Measurements from ENCODE around the gene MYO1B.

Gene MYO1B

DNA sequence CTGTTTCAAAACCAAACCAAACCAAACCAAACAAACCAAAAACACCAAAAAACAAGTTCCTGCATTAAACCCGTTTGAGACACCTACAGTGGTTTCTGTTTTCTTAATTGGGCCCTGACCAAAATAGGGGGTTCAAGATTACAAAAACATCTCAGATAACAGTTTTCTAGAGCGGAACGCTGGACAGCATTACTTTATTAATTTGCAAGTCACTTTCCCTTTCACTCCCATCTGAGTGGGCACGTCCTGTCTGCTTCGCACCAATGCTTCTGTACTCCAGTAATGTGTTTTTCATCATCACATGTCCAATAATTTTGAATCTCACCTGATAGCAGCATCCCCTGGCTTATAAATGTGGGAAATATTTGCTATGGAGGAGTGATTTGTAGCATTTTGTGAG, 11.7 kb upstream of the MYO1B start:
- H3K27me3 ChIP-seq (ENCODE audit: low read length) = no peaks in the 10 kb centered on the region
- no peak overlapping the region for H3K4me3 ChIP-seq (ENCODE audit: insufficient read depth, low read length, poor library complexity, severe bottlenecking)
- H3K4me2 ChIP-seq (ENCODE audit: low read depth, low read length, poor library complexity, severe bottlenecking) = no peak overlapping the region
- H3K9ac ChIP-seq (ENCODE audit: low read length) = no peak overlapping the region
- TF ChIP-seq, protein P1, sequence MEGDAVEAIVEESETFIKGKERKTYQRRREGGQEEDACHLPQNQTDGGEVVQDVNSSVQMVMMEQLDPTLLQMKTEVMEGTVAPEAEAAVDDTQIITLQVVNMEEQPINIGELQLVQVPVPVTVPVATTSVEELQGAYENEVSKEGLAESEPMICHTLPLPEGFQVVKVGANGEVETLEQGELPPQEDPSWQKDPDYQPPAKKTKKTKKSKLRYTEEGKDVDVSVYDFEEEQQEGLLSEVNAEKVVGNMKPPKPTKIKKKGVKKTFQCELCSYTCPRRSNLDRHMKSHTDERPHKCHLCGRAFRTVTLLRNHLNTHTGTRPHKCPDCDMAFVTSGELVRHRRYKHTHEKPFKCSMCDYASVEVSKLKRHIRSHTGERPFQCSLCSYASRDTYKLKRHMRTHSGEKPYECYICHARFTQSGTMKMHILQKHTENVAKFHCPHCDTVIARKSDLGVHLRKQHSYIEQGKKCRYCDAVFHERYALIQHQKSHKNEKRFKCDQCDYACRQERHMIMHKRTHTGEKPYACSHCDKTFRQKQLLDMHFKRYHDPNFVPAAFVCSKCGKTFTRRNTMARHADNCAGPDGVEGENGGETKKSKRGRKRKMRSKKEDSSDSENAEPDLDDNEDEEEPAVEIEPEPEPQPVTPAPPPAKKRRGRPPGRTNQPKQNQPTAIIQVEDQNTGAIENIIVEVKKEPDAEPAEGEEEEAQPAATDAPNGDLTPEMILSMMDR (IDR thresholded peaks at IDR 0.05; ENCODE audit: insufficient read depth, low read length, poor library complexity, severe bottlenecking) = no peak
- TF ChIP-seq EZH2phosphoT487 (conservative IDR thresholded peaks at IDR 0.05; ENCODE audit: low read length) = no peak
- no peaks in the 10 kb centered on the region for H3K79me2 ChIP-seq (ENCODE audit: insufficient read depth, low read length)
- H3K36me3 ChIP-seq (ENCODE audit: low read length) = no peaks in the 10 kb centered on the region
- no peaks in the 10 kb centered on the region for H4K20me1 ChIP-seq (ENCODE audit: low read depth, low read length)
- no peak overlapping the region for H3K27ac ChIP-seq (ENCODE audit: low read depth, low read length)
- no peak overlapping the region for H2AFZ ChIP-seq (ENCODE audit: low read depth, low read length, severe bottlenecking)
- H3K9me2 ChIP-seq (replicated peaks; ENCODE audit: insufficient read depth, low read length) = no peaks in the 10 kb centered on the region
- H3F3A ChIP-seq (ENCODE audit: insufficient read depth) = no peaks in the 10 kb centered on the region
- no peaks in the 10 kb centered on the region for H3K9me3 ChIP-seq (ENCODE audit: insufficient read depth, low read length)

DNA sequence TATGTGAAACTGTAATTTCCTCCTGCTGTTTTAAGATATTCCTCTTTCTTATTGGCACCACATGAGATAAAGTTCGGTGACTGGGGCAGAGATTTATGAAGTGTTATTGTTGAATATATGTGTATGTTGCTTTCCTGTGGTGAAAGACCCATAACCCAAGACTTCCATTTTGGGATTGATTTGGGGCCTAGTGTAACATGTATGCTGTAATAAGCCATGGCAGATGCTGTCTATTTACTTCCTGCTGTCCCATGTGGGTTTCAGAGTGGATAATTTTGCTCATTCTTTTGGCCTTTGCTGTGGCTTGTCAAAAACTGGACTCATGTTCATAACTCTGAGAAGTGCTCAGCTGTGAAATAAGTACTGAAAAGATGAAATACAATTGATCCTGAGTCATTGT, 10.8 kb upstream of the MYO1B start:
- Histone ChIP-seq H3K9me2 (replicated peaks; ENCODE audit: insufficient read depth, low read length) (no peaks in the 10 kb centered on the region), H3K36me3 (ENCODE audit: low read length) (no peaks in the 10 kb centered on the region), H3K9me3 (ENCODE audit: insufficient read depth, low read length) (no peaks in the 10 kb centered on the region), H3K9ac (ENCODE audit: low read length) (no peak overlapping the region), H3K27me3 (ENCODE audit: low read length) (no peaks in the 10 kb centered on the region), H2AFZ (ENCODE audit: low read depth, low read length, severe bottlenecking) (no peak overlapping the region), H3K79me2 (ENCODE audit: insufficient read depth, low read length) (no peaks in the 10 kb centered on the region), H3K27ac (ENCODE audit: low read depth, low read length) (no peak overlapping the region), H3K4me3 (ENCODE audit: insufficient read depth, low read length, poor library complexity, severe bottlenecking) (no peak overlapping the region), H3F3A (ENCODE audit: insufficient read depth) (no peaks in the 10 kb centered on the region), H4K20me1 (ENCODE audit: low read depth, low read length) (no peaks in the 10 kb centered on the region), H3K4me2 (ENCODE audit: low read depth, low read length, poor library complexity, severe bottlenecking) (no peak overlapping the region)
- TF ChIP-seq EZH2phosphoT487 (conservative IDR thresholded peaks at IDR 0.05; ENCODE audit: low read length) = no peak
- TF ChIP-seq, protein P1 (IDR thresholded peaks at IDR 0.05; ENCODE audit: insufficient read depth, low read length, poor library complexity, severe bottlenecking) = no peak

DNA sequence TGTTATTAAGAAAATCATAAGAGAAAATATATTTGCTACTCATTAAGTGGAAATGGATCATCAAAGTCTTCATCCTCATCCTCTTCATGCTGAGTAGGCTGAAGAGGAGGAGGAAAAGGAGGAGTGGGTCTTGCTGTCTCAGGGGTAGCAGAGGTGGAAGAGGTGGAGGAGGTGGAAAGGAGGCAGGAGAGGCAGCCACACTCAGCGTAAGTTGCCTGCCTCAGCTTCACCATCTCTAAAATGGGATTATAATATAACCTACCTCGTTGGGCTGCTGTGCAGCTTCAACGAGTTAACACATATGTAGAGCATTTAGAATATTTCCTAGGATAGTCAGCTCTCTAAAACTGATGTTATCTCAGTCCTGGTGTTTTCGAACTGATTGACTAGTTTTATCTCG, 4.3 kb upstream of the MYO1B start:
- Histone ChIP-seq H2AFZ (ENCODE audit: low read depth, low read length, severe bottlenecking) (no peak overlapping the region), H4K20me1 (ENCODE audit: low read depth, low read length) (no peaks in the 10 kb centered on the region), H3K27ac (ENCODE audit: low read depth, low read length) (no peak overlapping the region), H3K79me2 (ENCODE audit: insufficient read depth, low read length) (no peaks in the 10 kb centered on the region), H3K9me3 (ENCODE audit: insufficient read depth, low read length) (no peaks in the 10 kb centered on the region), H3K9me2 (replicated peaks; ENCODE audit: insufficient read depth, low read length) (no peaks in the 10 kb centered on the region), H3K36me3 (ENCODE audit: low read length) (no peaks in the 10 kb centered on the region), H3F3A (ENCODE audit: insufficient read depth) (no peaks in the 10 kb centered on the region), H3K9ac (ENCODE audit: low read length) (no peak overlapping the region), H3K4me2 (ENCODE audit: low read depth, low read length, poor library complexity, severe bottlenecking) (no peak overlapping the region), H3K27me3 (ENCODE audit: low read length) (no peaks in the 10 kb centered on the region), H3K4me3 (ENCODE audit: insufficient read depth, low read length, poor library complexity, severe bottlenecking) (no peak overlapping the region)
- TF ChIP-seq, protein P1 (IDR thresholded peaks at IDR 0.05; ENCODE audit: insufficient read depth, low read length, poor library complexity, severe bottlenecking) = no peak

DNA sequence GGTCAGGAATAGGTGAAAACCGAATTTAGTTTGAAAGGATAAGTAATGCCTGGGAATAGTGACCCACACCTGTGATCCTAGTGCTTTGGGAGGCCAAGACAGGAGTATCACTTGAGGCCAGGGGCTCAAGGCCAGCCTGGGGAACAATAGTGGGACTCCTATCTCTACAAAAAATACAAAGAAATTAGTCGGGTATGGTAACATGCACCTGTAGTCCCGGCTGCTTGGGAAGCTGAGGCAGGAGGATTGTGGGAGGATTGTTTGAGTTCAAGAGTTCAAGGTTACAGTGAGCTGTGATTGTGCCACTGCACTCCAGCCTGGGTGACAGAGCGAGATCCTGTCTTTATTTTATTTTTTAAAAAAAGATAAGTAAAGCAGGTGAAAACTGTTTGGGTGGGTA, 3.8 kb upstream of the MYO1B start:
- Histone ChIP-seq H3K4me3 (ENCODE audit: insufficient read depth, low read length, poor library complexity, severe bottlenecking) (no peak overlapping the region), H2AFZ (ENCODE audit: low read depth, low read length, severe bottlenecking) (no peak overlapping the region), H3K9me2 (replicated peaks; ENCODE audit: insufficient read depth, low read length) (no peaks in the 10 kb centered on the region), H3K36me3 (ENCODE audit: low read length) (no peaks in the 10 kb centered on the region), H3K9ac (ENCODE audit: low read length) (no peak overlapping the region), H3F3A (ENCODE audit: insufficient read depth) (no peaks in the 10 kb centered on the region), H3K27ac (ENCODE audit: low read depth, low read length) (no peak overlapping the region), H3K79me2 (ENCODE audit: insufficient read depth, low read length) (no peaks in the 10 kb centered on the region), H3K27me3 (ENCODE audit: low read length) (no peaks in the 10 kb centered on the region), H4K20me1 (ENCODE audit: low read depth, low read length) (no peaks in the 10 kb centered on the region), H3K4me2 (ENCODE audit: low read depth, low read length, poor library complexity, severe bottlenecking) (no peak overlapping the region), H3K9me3 (ENCODE audit: insufficient read depth, low read length) (no peaks in the 10 kb centered on the region)
- TF ChIP-seq EZH2phosphoT487 (conservative IDR thresholded peaks at IDR 0.05; ENCODE audit: low read length) = no peak
- TF ChIP-seq, protein P1 (IDR thresholded peaks at IDR 0.05; ENCODE audit: insufficient read depth, low read length, poor library complexity, severe bottlenecking) = no peak

Measured in SU-DHL-6 (cell line).